Pancreas (tissue), 10 donors: Measurements from ENCODE around the gene EVI5. TPM values are rescaled to one million over a fixed set of nuclear protein-coding genes. Genes with fewer than 3 reads are reported as not detected.

Experiments used
- ATAC-seq, 4 donors: fragments of 200-7000 bp; cut with Tn5 transposase; one replicate each; pipeline versions ENCODE4 v1.8.0 to v1.9.1; 2020; ENCODE audit warnings: mild to moderate bottlenecking in 4 of 4, moderate library complexity in 4 of 4
- DNase-seq, 6 donors: peaks; one replicate each; pipeline ENCODE4 v3.0.0-alpha.2; 2020
- FAIRE-seq: peaks from 2 replicates; lab custom pipeline; 2012; peaks lifted over from hg19 to GRCh38; lab: Jason Lieb, UNC
- H3K27ac ChIP-seq, 4 donors: fragments of 200-600 bp; sonication (generic); 1 replicate in 3 of 4; 2 replicates in 1 of 4; pipeline versions ENCODE4 v1.5.0 to v1.8.0; 2020
- H3K27me3 ChIP-seq, 4 donors: fragments of 200-600 bp; one replicate each; pipeline ENCODE4 v1.8.0; 2021
- H3K36me3 ChIP-seq, 3 donors: fragments of 200-600 bp; sonication (generic) in 1 of 3; one replicate each; pipeline versions ENCODE4 v1.5.0 to v1.8.0; 2020 to 2021
- H3K4me1 ChIP-seq, 3 donors: fragments of 200-600 bp; one replicate each; pipeline ENCODE4 v1.8.0; 2021
- H3K4me3 ChIP-seq, 4 donors: fragments of 200-600 bp; sonication (generic) in 2 of 4; one replicate each; pipeline versions ENCODE4 v1.5.0 to v1.8.0; 2020 to 2021
- H3K9me3 ChIP-seq, 4 donors: fragments of 200-600 bp; one replicate each; pipeline ENCODE4 v1.8.0; 2021
- WGBS, 2 donors: extraction: QIAGEN DNeasy Blood & Tissue Kit; methylation state at CpG; one replicate each; pipeline ENCODE4 v1.1.7; 2013; 5-methylcytosine and 5-hydroxymethylcytosine counted together
- intact Hi-C, 3 donors: fragments of 100-400 bp; cut with DNase I; formaldehyde crosslinking; loops; one replicate each; pipeline versions ENCODE4 v1.11.1 to v1.14.2; 2022
- polyA plus RNA-seq, 2 donors: library from polyadenylated mRNA; stranded (reverse); fragments of 200-250 nt; gene quantifications; one replicate each; pipeline ENCODE4 v1.2.3, GENCODE V29; 2013
- total RNA-seq, 6 donors: library from RNA; stranded (reverse); fragmentation: NEBNext Ultra II Directional in 4 of 6; extraction: Animal tissue kit (Norgen Biotek cat#: 25700) in 4 of 6; gene quantifications; one replicate each; pipeline versions ENCODE4 v1.2.1 to v1.2.4, GENCODE V29; 2021 to 2023
- TF ChIP-seq, protein P1 (sequence below), 4 donors: fragments of 200-600 bp; sonication (generic) in 3 of 4; IDR thresholded peaks; one replicate each; pipeline versions ENCODE4 v1.5.0 to v1.8.0; 2021; ENCODE audit warnings: antibody characterized with exemption in 4 of 4
- donor health status: healthy with polysubstance abuse.
- donor health status: DM: no; HTN: no; CAD: no; lungs with moderate emphysema.
- donor health status: DM: no; HTN: no; CAD: no.
- donor health status: control.
- donor health status: control.
- donor health status: Bipolar disorder and iron deficiency.
- donor health status: DM: yes; HTN: yes; CAD: no.
- donor health status: DM: no; HTN: no; CAD: no.
- donor health status: DM: no; HTN: no; CAD: no.
- donor health status: DM: yes; HTN: yes; CAD: no.

The EVI5 gene
- total and polyA plus RNA-seq, 8 donors, result 3.3 to 21.7 (median 12.7) TPM

DNA sequence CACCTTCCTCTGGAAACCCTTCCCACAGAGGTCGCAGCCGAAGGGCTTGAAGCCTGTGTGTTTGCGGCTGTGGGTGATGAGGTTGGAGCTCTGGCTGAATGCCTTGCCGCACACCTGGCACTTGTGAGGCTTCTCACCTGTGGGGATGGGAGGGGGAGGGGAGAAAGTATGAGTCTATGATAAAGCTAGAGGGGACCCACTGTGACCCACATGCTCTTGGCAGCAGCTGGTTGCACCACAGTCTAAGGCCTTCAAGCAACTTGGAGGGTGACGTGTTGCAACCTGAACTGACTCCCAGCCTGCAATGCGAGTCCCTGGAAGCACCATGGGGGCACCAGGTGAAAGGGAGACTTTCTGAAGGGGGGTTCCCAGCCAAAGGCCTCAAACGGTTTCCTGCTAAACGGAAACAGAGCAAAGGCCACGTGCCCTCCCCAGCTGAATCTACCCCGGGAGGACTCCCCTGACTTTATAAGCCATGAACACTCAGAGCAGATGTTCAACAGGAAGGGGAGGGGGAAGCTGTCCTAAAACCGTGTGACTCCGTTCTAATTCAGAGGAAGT lies 308.8 kb downstream of the EVI5 start:
- TF ChIP-seq, protein P1, sequence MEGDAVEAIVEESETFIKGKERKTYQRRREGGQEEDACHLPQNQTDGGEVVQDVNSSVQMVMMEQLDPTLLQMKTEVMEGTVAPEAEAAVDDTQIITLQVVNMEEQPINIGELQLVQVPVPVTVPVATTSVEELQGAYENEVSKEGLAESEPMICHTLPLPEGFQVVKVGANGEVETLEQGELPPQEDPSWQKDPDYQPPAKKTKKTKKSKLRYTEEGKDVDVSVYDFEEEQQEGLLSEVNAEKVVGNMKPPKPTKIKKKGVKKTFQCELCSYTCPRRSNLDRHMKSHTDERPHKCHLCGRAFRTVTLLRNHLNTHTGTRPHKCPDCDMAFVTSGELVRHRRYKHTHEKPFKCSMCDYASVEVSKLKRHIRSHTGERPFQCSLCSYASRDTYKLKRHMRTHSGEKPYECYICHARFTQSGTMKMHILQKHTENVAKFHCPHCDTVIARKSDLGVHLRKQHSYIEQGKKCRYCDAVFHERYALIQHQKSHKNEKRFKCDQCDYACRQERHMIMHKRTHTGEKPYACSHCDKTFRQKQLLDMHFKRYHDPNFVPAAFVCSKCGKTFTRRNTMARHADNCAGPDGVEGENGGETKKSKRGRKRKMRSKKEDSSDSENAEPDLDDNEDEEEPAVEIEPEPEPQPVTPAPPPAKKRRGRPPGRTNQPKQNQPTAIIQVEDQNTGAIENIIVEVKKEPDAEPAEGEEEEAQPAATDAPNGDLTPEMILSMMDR (IDR thresholded peaks at IDR 0.05), result no peak
- Histone ChIP-seq H3K27ac (no peak overlapping the region), H3K4me1 (no peaks in the 10 kb centered on the region), H3K27me3 (no peaks in the 10 kb centered on the region), H3K9me3 (no peaks in the 10 kb centered on the region), H3K4me3 (no peak overlapping the region), H3K36me3 (no peaks in the 10 kb centered on the region)
- intact Hi-C loops, result no loop called here
- DNase-seq (peak in 1 of 6 donors; percentile 46), ATAC-seq (no peak), FAIRE-seq (no peak)
- 77% methylated on average over 12 of the region's 12 CpGs for WGBS, 2 donors

DNA sequence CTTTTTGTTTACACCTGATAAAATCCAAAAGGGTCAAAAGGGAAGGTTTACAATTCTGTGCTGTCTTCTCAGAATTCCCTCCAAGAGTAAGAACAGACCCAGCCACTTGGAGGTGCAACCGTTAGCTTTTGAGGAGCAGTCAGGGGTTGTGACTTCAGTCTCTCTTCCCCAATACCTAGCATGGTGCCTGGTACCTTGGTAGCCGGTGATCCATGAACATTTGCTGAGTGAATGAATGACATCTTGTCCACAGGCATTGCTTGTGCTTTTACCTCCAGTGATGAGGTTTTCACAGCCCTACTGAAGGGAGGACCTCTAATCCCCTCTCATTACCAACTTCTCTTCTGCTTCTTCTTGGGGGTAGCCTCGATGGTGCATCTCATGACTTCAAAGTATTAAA lies 309.9 kb downstream of the EVI5 start:
- Histone ChIP-seq H3K36me3 (no peaks in the 10 kb centered on the region), H3K27ac (no peak overlapping the region), H3K4me1 (no peaks in the 10 kb centered on the region), H3K9me3 (no peaks in the 10 kb centered on the region), H3K27me3 (no peaks in the 10 kb centered on the region), H3K4me3 (no peak overlapping the region)
- TF ChIP-seq, protein P1 (IDR thresholded peaks at IDR 0.05), result no peak
- ATAC-seq (no peak), DNase-seq (no peak), FAIRE-seq (no peak)
- intact Hi-C loops, result no loop called here
- WGBS, 2 donors, result 85 to 93% methylated on average over 3 of the region's 3 CpGs

DNA sequence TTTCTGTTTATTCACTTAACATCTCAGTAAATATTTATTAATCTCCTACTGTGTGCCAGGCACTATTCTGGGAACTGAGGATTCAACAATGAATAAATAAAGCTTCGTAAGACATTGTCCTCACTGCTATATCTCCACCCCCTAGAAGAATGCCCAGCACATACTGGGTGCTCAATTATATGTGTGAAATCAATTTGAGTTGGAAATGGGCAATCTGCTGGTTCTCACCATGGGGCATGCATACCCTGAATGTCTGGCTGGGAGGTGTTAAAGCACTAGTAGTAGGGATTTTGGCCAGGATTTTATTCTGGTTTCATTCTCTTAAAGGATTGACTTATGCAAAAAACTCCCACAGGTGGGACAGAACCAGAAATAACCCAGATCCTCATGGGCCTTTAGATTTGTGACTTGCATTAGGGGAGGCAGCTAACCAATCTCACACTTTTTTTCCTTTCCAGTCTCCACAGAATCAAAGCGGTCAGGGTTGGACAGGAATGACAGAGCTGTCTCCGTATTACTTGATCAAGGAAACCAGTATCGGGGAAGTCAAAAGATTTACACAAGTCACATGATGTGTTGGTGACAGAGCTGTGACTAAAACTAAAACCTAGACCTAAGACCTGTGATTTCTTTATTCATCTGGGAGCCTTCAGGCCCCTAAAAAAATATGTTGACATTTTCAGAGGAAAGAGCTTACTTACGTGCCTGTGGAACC lies 311.0 kb downstream of the EVI5 start:
- FAIRE-seq (no peak), ATAC-seq (peak in 1 of 4 donors; percentile 32), DNase-seq (no peak)
- no peaks in the 10 kb centered on the region for H3K4me1 ChIP-seq
- TF ChIP-seq, protein P1 (IDR thresholded peaks at IDR 0.05), result no peak
- no peaks in the 10 kb centered on the region for H3K36me3 ChIP-seq
- H3K9me3 ChIP-seq, result no peaks in the 10 kb centered on the region
- no peaks in the 10 kb centered on the region for H3K27me3 ChIP-seq
- intact Hi-C loops, result no loop called here
- 77 to 80% methylated on average over 5 of the region's 5 CpGs for WGBS, 2 donors
- no peak overlapping the region for H3K4me3 ChIP-seq
- H3K27ac ChIP-seq, result no peak overlapping the region

DNA sequence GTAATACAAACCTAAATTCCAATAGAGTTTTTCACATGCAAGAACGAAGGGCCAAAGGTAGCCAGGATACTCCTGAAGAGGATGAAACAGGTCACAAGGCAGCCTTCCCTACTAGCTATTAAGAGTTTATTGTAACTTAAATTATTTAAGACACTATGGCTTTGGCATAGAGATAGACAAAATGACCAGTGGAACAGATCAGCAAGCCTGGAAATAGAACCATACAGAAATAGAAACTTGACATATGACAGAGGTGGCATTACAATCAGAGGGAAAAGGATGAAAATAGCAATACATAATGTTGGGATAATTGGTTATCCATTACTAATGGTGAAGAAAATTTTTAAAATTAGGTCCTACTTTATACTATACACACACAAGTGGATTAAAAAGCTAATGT lies 314.7 kb downstream of the EVI5 start:
- intact Hi-C loops, result no loop called here
- TF ChIP-seq, protein P1 (IDR thresholded peaks at IDR 0.05), result no peak
- 95 to 97% methylated on average over 1 of the region's 1 CpG for WGBS, 2 donors
- H3K4me3 ChIP-seq, result no peak overlapping the region
- H3K27me3 ChIP-seq, result no peaks in the 10 kb centered on the region
- no peak overlapping the region for H3K27ac ChIP-seq
- no peaks in the 10 kb centered on the region for H3K36me3 ChIP-seq
- ATAC-seq, result no peak
- H3K9me3 ChIP-seq, result no peaks in the 10 kb centered on the region
- no peaks in the 10 kb centered on the region for H3K4me1 ChIP-seq
- DNase-seq, result no peak
- FAIRE-seq, result no peak
